ENCODE measurements around the gene MUS81. TPM values are rescaled to one million over a fixed set of nuclear protein-coding genes. Genes with fewer than 3 reads are reported as not detected.

The MUS81 gene
- total RNA-seq, 1 donor from 2014 or later: 114 TPM

DNA sequence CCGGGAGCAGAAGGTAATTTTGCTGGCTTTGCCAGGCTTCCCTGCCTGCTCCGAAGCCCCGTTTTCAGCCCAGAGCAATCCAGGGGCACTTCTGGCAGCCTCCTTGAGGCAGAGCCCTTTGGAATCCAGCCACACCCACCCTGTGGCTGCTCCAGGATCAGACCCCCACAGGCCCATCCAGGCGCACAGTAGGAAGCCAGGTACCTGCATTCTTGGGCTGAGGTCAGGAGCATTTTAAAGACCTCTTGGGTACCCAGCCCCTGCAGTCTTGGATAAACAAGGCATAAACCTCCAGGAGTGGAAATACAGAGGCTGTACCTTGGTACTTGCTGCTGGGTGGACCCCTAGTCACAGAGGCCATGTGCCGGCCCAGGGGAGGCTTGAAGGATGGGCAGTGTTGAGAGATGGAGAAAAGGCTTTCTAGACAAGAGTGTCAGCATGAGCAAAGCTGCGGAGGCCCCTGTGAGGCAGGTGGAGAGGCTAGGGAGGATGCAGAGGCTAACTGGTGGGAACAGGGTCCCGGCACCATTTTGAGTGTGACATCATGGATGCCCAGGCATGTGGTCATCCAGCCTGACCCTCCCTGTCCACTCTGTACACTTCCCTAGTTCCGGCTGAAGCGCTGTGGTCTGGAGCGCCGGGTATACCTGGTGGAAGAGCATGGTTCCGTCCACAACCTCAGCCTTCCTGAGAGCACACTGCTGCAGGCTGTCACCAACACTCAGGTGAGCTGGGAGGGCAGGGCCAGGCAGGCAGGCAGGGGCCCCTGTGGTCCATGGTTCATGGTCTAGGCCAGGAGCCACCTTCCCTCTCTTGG is 3.9 kb downstream of the MUS81 start:
- peaks cover 17% of the 10 kb centered on the region for H3K9me3 Mint-ChIP-seq (ENCODE audit: unreplicated experiment)
- H3K27ac Mint-ChIP-seq (ENCODE audit: unreplicated experiment): no peak overlapping the region
- DNase-seq: no peak
- H3K4me1 Mint-ChIP-seq (ENCODE audit: low read depth, unreplicated experiment): peaks cover 7% of the 10 kb centered on the region
- H3K27me3 Mint-ChIP-seq (ENCODE audit: unreplicated experiment): peaks cover 31% of the 10 kb centered on the region
- peaks cover 4% of the 10 kb centered on the region for H3K36me3 Mint-ChIP-seq (ENCODE audit: unreplicated experiment)
- TF ChIP-seq, protein P1, sequence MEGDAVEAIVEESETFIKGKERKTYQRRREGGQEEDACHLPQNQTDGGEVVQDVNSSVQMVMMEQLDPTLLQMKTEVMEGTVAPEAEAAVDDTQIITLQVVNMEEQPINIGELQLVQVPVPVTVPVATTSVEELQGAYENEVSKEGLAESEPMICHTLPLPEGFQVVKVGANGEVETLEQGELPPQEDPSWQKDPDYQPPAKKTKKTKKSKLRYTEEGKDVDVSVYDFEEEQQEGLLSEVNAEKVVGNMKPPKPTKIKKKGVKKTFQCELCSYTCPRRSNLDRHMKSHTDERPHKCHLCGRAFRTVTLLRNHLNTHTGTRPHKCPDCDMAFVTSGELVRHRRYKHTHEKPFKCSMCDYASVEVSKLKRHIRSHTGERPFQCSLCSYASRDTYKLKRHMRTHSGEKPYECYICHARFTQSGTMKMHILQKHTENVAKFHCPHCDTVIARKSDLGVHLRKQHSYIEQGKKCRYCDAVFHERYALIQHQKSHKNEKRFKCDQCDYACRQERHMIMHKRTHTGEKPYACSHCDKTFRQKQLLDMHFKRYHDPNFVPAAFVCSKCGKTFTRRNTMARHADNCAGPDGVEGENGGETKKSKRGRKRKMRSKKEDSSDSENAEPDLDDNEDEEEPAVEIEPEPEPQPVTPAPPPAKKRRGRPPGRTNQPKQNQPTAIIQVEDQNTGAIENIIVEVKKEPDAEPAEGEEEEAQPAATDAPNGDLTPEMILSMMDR (IDR thresholded peaks at IDR 0.05; ENCODE audit: partially characterized antibody, unreplicated experiment): no peak
- H3K4me3 Mint-ChIP-seq (ENCODE audit: unreplicated experiment): peak overlapping the region; percentile 49

DNA sequence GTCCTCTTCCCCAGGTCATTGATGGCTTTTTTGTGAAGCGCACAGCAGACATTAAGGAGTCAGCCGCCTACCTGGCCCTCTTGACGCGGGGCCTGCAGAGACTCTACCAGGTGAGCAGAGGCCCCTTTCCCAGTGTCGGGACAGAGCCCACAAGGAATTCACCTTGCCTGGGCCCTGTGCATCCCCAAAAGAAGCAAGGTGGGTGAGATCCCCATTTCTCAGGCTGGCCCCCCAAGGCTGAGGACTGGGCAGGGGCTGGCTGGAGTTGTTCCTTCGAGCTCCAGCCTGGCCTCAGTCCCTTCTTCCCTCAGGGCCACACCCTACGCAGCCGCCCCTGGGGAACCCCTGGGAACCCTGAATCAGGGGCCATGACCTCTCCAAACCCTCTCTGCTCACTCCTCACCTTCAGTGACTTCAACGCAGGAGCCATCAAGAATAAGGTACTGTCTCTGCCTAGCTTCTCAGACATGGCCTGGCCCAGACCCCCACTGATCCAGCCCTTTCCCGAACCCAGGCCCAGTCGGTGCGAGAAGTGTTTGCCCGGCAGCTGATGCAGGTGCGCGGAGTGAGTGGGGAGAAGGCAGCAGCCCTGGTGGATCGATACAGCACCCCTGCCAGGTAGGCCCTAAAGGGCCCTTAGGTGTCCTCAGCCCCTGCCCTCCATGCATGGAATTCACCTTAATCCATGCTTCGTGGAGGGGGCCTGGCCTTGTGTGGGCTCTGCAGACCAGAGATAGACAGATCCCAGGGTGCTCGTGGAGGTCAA is 4.7 kb downstream of the MUS81 start:
- H3K36me3 Mint-ChIP-seq (ENCODE audit: unreplicated experiment): peaks cover 4% of the 10 kb centered on the region
- H3K4me1 Mint-ChIP-seq (ENCODE audit: low read depth, unreplicated experiment): peaks cover 15% of the 10 kb centered on the region
- TF ChIP-seq, protein P1 (IDR thresholded peaks at IDR 0.05; ENCODE audit: partially characterized antibody, unreplicated experiment): no peak
- H3K4me3 Mint-ChIP-seq (ENCODE audit: unreplicated experiment): peak overlapping the region; percentile 11
- peaks cover 27% of the 10 kb centered on the region for H3K27me3 Mint-ChIP-seq (ENCODE audit: unreplicated experiment)
- DNase-seq: no peak
- H3K9me3 Mint-ChIP-seq (ENCODE audit: unreplicated experiment): peaks cover 13% of the 10 kb centered on the region
- no peak overlapping the region for H3K27ac Mint-ChIP-seq (ENCODE audit: unreplicated experiment)

DNA sequence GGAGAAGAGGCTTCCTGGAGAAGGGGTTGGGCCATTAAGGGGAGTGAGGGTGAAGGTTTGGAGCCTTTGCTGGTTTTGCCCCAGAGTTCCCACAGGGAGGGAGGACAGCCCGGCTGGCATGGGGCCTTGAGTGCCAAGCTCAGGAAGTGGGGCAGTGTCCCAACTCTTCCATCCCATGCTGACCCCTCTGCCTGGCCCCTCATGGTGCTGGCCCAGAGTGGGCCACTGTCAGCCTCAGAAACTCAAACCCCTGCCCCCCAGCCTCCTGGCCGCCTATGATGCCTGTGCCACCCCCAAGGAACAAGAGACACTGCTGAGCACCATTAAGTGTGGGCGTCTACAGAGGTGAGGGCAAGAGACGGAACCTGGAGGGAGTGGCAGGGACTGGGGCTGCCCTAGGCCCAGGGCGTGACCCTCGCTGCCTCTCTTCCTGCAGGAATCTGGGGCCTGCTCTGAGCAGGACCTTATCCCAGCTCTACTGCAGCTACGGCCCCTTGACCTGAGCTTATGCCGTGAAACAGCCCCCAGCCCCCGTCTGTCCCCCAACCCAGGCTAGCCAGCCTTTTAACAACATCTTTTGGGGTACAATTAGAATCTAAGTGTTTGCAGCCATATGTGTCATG is 5.4 kb downstream of the MUS81 start:
- no peak for DNase-seq
- Mint-ChIP-seq H3K27ac (ENCODE audit: unreplicated experiment) (no peak overlapping the region), H3K4me3 (ENCODE audit: unreplicated experiment) (no peak overlapping the region)

DNA sequence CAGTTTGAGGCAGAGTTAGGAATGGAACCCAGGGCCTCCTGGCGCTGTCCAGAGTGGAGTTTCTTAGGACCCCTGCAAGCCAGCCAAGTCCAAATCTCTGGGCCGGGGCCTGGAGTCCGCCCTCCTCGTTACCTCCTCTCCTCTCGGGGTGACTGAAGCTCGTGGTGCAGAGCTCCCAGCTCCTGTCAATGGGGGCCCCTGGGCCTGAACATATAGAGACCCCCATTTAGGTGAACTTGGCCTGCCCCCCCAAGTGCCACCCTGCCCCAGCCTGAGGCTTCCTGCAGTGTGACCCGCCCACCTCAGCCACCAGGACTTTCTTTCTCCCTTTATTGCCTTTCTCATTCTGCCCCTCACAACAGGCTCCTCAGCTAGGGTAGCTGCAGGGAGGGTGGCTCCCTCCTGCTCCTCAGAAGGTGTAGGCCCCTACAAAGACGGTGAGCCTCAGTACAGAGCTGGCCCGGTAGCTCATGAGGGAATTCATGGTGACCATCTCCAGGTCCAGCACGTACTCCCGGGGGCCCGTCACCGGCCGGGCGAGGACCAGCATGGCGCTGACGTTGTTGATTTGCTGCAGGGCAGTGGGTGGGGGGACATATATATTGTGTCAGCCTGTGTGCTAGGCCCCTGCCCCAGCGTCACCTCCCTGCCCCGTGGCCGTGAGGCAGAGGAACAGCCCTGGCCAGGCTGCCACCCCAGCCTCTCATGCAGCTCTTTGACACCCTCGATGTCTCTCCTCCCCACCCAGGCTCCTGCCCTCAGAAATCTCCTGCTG is 6.5 kb downstream of the MUS81 start:
- H3K4me3 Mint-ChIP-seq (ENCODE audit: unreplicated experiment): no peak overlapping the region
- H3K9me3 Mint-ChIP-seq (ENCODE audit: unreplicated experiment): peaks cover 10% of the 10 kb centered on the region
- no peak for DNase-seq
- H3K27me3 Mint-ChIP-seq (ENCODE audit: unreplicated experiment): peaks cover 22% of the 10 kb centered on the region
- H3K27ac Mint-ChIP-seq (ENCODE audit: unreplicated experiment): no peak overlapping the region
- TF ChIP-seq, protein P1 (IDR thresholded peaks at IDR 0.05; ENCODE audit: partially characterized antibody, unreplicated experiment): no peak
- H3K36me3 Mint-ChIP-seq (ENCODE audit: unreplicated experiment): peaks cover 4% of the 10 kb centered on the region
- peaks cover 23% of the 10 kb centered on the region for H3K4me1 Mint-ChIP-seq (ENCODE audit: low read depth, unreplicated experiment)

More for the DNA sequence above, 5.4 kb downstream of the MUS81 start:
- TF ChIP-seq, protein P1 (IDR thresholded peaks at IDR 0.05; ENCODE audit: partially characterized antibody, unreplicated experiment): no peak
- peaks cover 13% of the 10 kb centered on the region for H3K9me3 Mint-ChIP-seq (ENCODE audit: unreplicated experiment)
- H3K4me1 Mint-ChIP-seq (ENCODE audit: low read depth, unreplicated experiment): peaks cover 20% of the 10 kb centered on the region
- H3K27me3 Mint-ChIP-seq (ENCODE audit: unreplicated experiment): peaks cover 25% of the 10 kb centered on the region
- H3K36me3 Mint-ChIP-seq (ENCODE audit: unreplicated experiment): peaks cover 4% of the 10 kb centered on the region

Measured in glutamatergic neuron (in vitro differentiated cells).